Loucy (cell line): ENCODE measurements around the gene MTMR4.

ENCODE experiments used
- H2AFZ ChIP-seq: fragments of 200-600 bp; sonication (generic); 2 replicates; pipeline ENCODE4 v1.6.0; 2016; ENCODE audit warnings: antibody characterized with exemption, mild to moderate bottlenecking, low read length, moderate library complexity
- H3F3A ChIP-seq: fragments of 200-600 bp; 2 replicates; pipeline ENCODE4 v1.6.0; 2016; ENCODE audit warnings: antibody characterized with exemption, low read depth, mild to moderate bottlenecking
- H3K27me3 ChIP-seq: fragments of 200-600 bp; sonication (generic); 2 replicates; pipeline ENCODE4 v1.6.1; 2014; ENCODE audit warnings: low read length, mild to moderate bottlenecking; ENCODE audit not compliant: insufficient read depth, poor library complexity, severe bottlenecking
- H3K36me3 ChIP-seq: fragments of 200-600 bp; sonication (generic); 2 replicates; pipeline ENCODE4 v1.6.1; 2016; ENCODE audit warnings: low read length; ENCODE audit not compliant: insufficient read depth
- H3K4me1 ChIP-seq: fragments of 200-600 bp; sonication (generic); 2 replicates; pipeline ENCODE4 v1.5.1; 2014; ENCODE audit warnings: low read length, mild to moderate bottlenecking; ENCODE audit not compliant: insufficient read depth, poor library complexity, severe bottlenecking
- H3K4me2 ChIP-seq: fragments of 200-600 bp; sonication (generic); 2 replicates; pipeline ENCODE4 v1.6.0; 2014; ENCODE audit warnings: antibody characterized with exemption, low read length, low read depth, mild to moderate bottlenecking; ENCODE audit not compliant: poor library complexity, severe bottlenecking
- H3K4me3 ChIP-seq: fragments of 200-600 bp; sonication (generic); 2 replicates; pipeline ENCODE4 v1.5.1; 2014; ENCODE audit warnings: low read length, mild to moderate bottlenecking, mixed read lengths; ENCODE audit not compliant: poor library complexity, severe bottlenecking
- H3K79me2 ChIP-seq: fragments of 200-600 bp; sonication (generic); 2 replicates; pipeline ENCODE4 v1.6.1; 2014; ENCODE audit warnings: low read length; ENCODE audit not compliant: insufficient read depth
- H3K9ac ChIP-seq: fragments of 200-600 bp; sonication (generic); 2 replicates; pipeline ENCODE4 v1.6.0; 2014; ENCODE audit warnings: mild to moderate bottlenecking, low read depth, low read length, moderate library complexity; ENCODE audit not compliant: poor library complexity, severe bottlenecking
- H3K9me2 ChIP-seq: fragments of 200-600 bp; sonication (generic); replicated peaks from 2 replicates; pipeline ENCODE4 v1.6.1; 2016; ENCODE audit warnings: low read depth, low read length, mixed read lengths
- H3K9me3 ChIP-seq: fragments of 200-600 bp; sonication (generic); 2 replicates; pipeline ENCODE4 v1.6.1; 2014; ENCODE audit warnings: mild to moderate bottlenecking, antibody characterized with exemption, low read length, low read depth; ENCODE audit not compliant: insufficient read depth
- H4K20me1 ChIP-seq: fragments of 200-600 bp; sonication (generic); 2 replicates; pipeline ENCODE4 v1.6.0; 2014; ENCODE audit warnings: antibody characterized with exemption, low read length, mild to moderate bottlenecking; ENCODE audit not compliant: insufficient read depth, poor library complexity, severe bottlenecking
- CTCF ChIP-seq: fragments of 200-600 bp; sonication (generic); conservative IDR thresholded peaks from 2 replicates; pipeline ENCODE4 v1.5.1; 2014; ENCODE audit warnings: mild to moderate bottlenecking, antibody characterized with exemption, low read length
- EZH2phosphoT487 ChIP-seq: fragments of 200-600 bp; IDR thresholded peaks from 2 replicates; pipeline ENCODE4 v1.6.1; 2018; ENCODE audit warnings: antibody characterized with exemption, mild to moderate bottlenecking, moderate library complexity, borderline replicate concordance

Gene MTMR4

GRCh38 chr17:58491510-58492045, 22.9 kb downstream of the MTMR4 start:
- no peaks in the 10 kb centered on the region for H3K4me1 ChIP-seq
- no peaks in the 10 kb centered on the region for H3K27me3 ChIP-seq
- H3K36me3 ChIP-seq, result peaks cover 72% of the 10 kb centered on the region

GRCh38 chr17:58488428-58488890, 26.0 kb downstream of the MTMR4 start:
- H2AFZ ChIP-seq, result no peak overlapping the region
- no peaks in the 10 kb centered on the region for H3K27me3 ChIP-seq
- H4K20me1 ChIP-seq, result no peaks in the 10 kb centered on the region
- no peak for TF ChIP-seq CTCF
- TF ChIP-seq EZH2phosphoT487, result no peak
- no peak overlapping the region for H3K4me2 ChIP-seq
- H3K4me3 ChIP-seq, result no peak overlapping the region
- no peaks in the 10 kb centered on the region for H3K9me3 ChIP-seq
- peaks cover 44% of the 10 kb centered on the region for H3K36me3 ChIP-seq
- no peak overlapping the region for H3K9ac ChIP-seq
- H3K79me2 ChIP-seq, result no peaks in the 10 kb centered on the region
- H3K4me1 ChIP-seq, result no peaks in the 10 kb centered on the region
- H3K9me2 ChIP-seq, result no peaks in the 10 kb centered on the region
- no peaks in the 10 kb centered on the region for H3F3A ChIP-seq

More at GRCh38 chr17:58491510-58492045, 22.9 kb downstream of the MTMR4 start:
- no peaks in the 10 kb centered on the region for H3K9me3 ChIP-seq
- H3K9ac ChIP-seq, result no peak overlapping the region
- no peak overlapping the region for H3K4me2 ChIP-seq
- no peaks in the 10 kb centered on the region for H3K9me2 ChIP-seq
- H3K4me3 ChIP-seq, result no peak overlapping the region
- no peak for TF ChIP-seq EZH2phosphoT487
- TF ChIP-seq CTCF, result no peak
- no peaks in the 10 kb centered on the region for H3F3A ChIP-seq
- H3K79me2 ChIP-seq, result no peaks in the 10 kb centered on the region
- no peaks in the 10 kb centered on the region for H4K20me1 ChIP-seq
- no peak overlapping the region for H2AFZ ChIP-seq

GRCh38 chr17:58487589-58488427, 26.6 kb downstream of the MTMR4 start, which contains the start of gene HSF5:
HSF5 (minus strand) TSS chr17:58488408; CDS start chr17:58488274, 134 bp downstream.
- H2AFZ ChIP-seq, result no peak within 1 kb of the TSS
- no peaks in the 10 kb centered on the region for H3K9me2 ChIP-seq

More at GRCh38 chr17:58487589-58488427, 26.6 kb downstream of the MTMR4 start, which contains the start of gene HSF5:
- H3K9me3 ChIP-seq, result no peaks in the 10 kb centered on the region
- H3K27me3 ChIP-seq, result no peaks in the 10 kb centered on the region
- no peaks in the 10 kb centered on the region for H3K4me1 ChIP-seq
- H3F3A ChIP-seq, result no peaks in the 10 kb centered on the region
- no peak within 1 kb of the TSS for H3K4me3 ChIP-seq
- H3K9ac ChIP-seq, result no peak within 1 kb of the TSS
- no peak within 1 kb of the TSS for H3K4me2 ChIP-seq
- no peaks in the 10 kb centered on the region for H4K20me1 ChIP-seq
- TF ChIP-seq EZH2phosphoT487, result no peak
- TF ChIP-seq CTCF, result no peak
- H3K36me3 ChIP-seq, result peaks cover 37% of the 10 kb centered on the region
- H3K79me2 ChIP-seq, result no peaks in the 10 kb centered on the region
